Astrocyte of the cerebellum (primary cell): ENCODE measurements around the gene CCDC12.

Source experiments
- DNase-seq: peaks from one replicate; pipeline ENCODE4 v3.0.0-alpha.2; 2011; ENCODE audit warnings: low read depth
- H3K4me3 ChIP-seq: 2 replicates; pipeline ENCODE4 v1.5.1; 2011; ENCODE audit warnings: mild to moderate bottlenecking, low read depth, low read length, moderate library complexity
- CTCF ChIP-seq: IDR thresholded peaks from 2 replicates; pipeline ENCODE4 v1.5.1; 2012; ENCODE audit warnings: low read length, low read depth, moderate library complexity, mild to moderate bottlenecking; ENCODE audit errors: missing control alignments
- in situ Hi-C: cut with HindIII; loops from 2 replicates; pipeline ENCODE4 v1.10.0; 2017; ENCODE audit warnings: low sequenced_read_pairs

The CCDC12 gene

GRCh38 chr3:46892285-46893145 lies 84.0 kb downstream of the CCDC12 start:
- in situ Hi-C loops: no loop called here
- no peak for TF ChIP-seq CTCF
- no peak for DNase-seq
- peak overlapping the region; percentile 32 for H3K4me3 ChIP-seq

- in situ Hi-C loops: no loop called here
- no peak for DNase-seq
- no peak for TF ChIP-seq CTCF
- H3K4me3 ChIP-seq: no peak overlapping the region
These were observed 85.4 kb downstream of the CCDC12 start for GRCh38 chr3:46891132-46891531.

- DNase-seq: no peak
- in situ Hi-C loops: no loop called here
- H3K4me3 ChIP-seq: no peak overlapping the region
- no peak for TF ChIP-seq CTCF
These were observed 86.4 kb downstream of the CCDC12 start for GRCh38 chr3:46890132-46890531.

- in situ Hi-C loops: no loop called here
- TF ChIP-seq CTCF: no peak
- no peak overlapping the region for H3K4me3 ChIP-seq
- DNase-seq: no peak
These were observed 87.0 kb downstream of the CCDC12 start for GRCh38 chr3:46889381-46890110.

- H3K4me3 ChIP-seq: no peak overlapping the region
- DNase-seq: no peak
- in situ Hi-C loops: no loop called here
- TF ChIP-seq CTCF: no peak
These were observed 87.8 kb downstream of the CCDC12 start for GRCh38 chr3:46888705-46889104.

GRCh38 chr3:46887980-46888494 lies 88.5 kb downstream of the CCDC12 start:
- no peak for DNase-seq
- in situ Hi-C loops: no loop called here
- TF ChIP-seq CTCF: no peak
- no peak overlapping the region for H3K4me3 ChIP-seq
